ENCODE measurements around the gene UBR4.

Gene UBR4

DNA sequence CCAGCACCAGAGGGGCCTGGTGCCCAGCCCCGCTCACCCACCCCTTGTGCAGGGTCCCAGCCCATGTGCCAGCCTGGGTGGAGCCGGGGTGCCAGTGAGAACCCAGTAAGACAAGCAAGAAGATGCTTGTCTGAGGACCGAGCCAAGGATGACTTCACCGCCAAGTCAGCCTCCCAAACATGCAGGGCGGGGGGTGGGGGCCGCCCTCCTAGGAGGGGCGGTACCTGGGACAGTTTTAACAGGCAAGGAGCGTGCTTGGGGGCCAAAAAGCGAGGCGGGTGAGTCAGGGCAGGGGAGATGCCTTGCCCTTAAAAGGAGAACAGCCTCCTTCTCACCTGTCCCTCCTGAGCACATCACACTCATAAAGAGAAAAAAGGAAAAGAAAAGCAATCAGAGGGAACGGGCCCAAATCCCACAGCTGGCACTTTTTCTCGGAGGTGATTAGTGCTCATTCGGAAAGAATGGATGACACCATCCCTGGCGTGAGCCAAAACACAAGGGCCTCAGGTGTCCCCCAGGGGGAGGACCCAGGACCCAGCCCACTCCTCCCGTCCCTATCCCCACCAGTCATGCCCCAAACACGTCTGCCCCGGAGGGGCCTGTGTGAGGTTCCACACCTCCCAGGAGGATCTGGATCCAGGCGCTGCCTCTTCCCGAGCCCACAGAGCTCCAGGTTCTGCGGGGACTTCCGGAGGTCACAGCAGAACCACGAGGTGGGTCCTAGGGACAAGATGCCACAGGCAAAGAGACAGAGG is 176.0 kb downstream of the UBR4 start:
- TF ChIP-seq, protein P1, sequence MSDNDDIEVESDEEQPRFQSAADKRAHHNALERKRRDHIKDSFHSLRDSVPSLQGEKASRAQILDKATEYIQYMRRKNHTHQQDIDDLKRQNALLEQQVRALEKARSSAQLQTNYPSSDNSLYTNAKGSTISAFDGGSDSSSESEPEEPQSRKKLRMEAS (IDR thresholded peaks at IDR 0.05) = no peak
- TF ChIP-seq TCF12 (IDR thresholded peaks at IDR 0.05; ENCODE audit: low read depth) = peak; percentile 62
- no peak; the same call in 1 of the 2 replicates for TF ChIP-seq ZBTB7A (IDR thresholded peaks at IDR 0.05; ENCODE audit: low read depth)
- TF ChIP-seq TEAD4 (IDR thresholded peaks at IDR 0.05) = peak; percentile 59; the same call in 1 of the 2 replicates
- no peak for TF ChIP-seq CREB1 (IDR thresholded peaks at IDR 0.05; ENCODE audit: low read depth)
- TF ChIP-seq YY1 (IDR thresholded peaks at IDR 0.05; ENCODE audit: low read depth) = no peak
- TF ChIP-seq EP300 (IDR thresholded peaks at IDR 0.05; ENCODE audit: borderline replicate concordance) = peak; percentile 57; the same call in 1 of the 2 replicates
- TF ChIP-seq TAF1 (IDR thresholded peaks at IDR 0.05; ENCODE audit: low read depth) = no peak
- TF ChIP-seq RAD21 (IDR thresholded peaks at IDR 0.05; ENCODE audit: low read depth) = no peak
- peak; percentile 14; the same call in 1 of the 2 replicates for TF ChIP-seq FOXM1 (IDR thresholded peaks at IDR 0.05; ENCODE audit: borderline replicate concordance, low read depth)
- no peak for TF ChIP-seq CEBPB (IDR thresholded peaks at IDR 0.05)
- TF ChIP-seq EGR1 (IDR thresholded peaks at IDR 0.05) = no peak
- no peak for TF ChIP-seq REST (IDR thresholded peaks at IDR 0.05; ENCODE audit: low read depth)
- TF ChIP-seq NFIC (IDR thresholded peaks at IDR 0.05) = peak; percentile 52
- no peak for TF ChIP-seq USF1 (IDR thresholded peaks at IDR 0.05)

- TF ChIP-seq TEAD4 (IDR thresholded peaks at IDR 0.05) (no peak), FOXM1 (IDR thresholded peaks at IDR 0.05; ENCODE audit: borderline replicate concordance, low read depth) (no peak), EP300 (IDR thresholded peaks at IDR 0.05; ENCODE audit: borderline replicate concordance) (no peak), YY1 (IDR thresholded peaks at IDR 0.05; ENCODE audit: low read depth) (no peak), NFIC (IDR thresholded peaks at IDR 0.05) (no peak), ZBTB7A (IDR thresholded peaks at IDR 0.05; ENCODE audit: low read depth) (no peak), USF1 (IDR thresholded peaks at IDR 0.05) (no peak), CEBPB (IDR thresholded peaks at IDR 0.05) (no peak), CREB1 (IDR thresholded peaks at IDR 0.05; ENCODE audit: low read depth) (no peak), REST (IDR thresholded peaks at IDR 0.05; ENCODE audit: low read depth) (no peak), TAF1 (IDR thresholded peaks at IDR 0.05; ENCODE audit: low read depth) (no peak), EGR1 (IDR thresholded peaks at IDR 0.05) (no peak), RAD21 (IDR thresholded peaks at IDR 0.05; ENCODE audit: low read depth) (no peak), TCF12 (IDR thresholded peaks at IDR 0.05; ENCODE audit: low read depth) (no peak)
- TF ChIP-seq, protein P1 (IDR thresholded peaks at IDR 0.05) = no peak
Measured at GRCh38 chr1:19033515-19033839, 176.6 kb downstream of the UBR4 start.

DNA sequence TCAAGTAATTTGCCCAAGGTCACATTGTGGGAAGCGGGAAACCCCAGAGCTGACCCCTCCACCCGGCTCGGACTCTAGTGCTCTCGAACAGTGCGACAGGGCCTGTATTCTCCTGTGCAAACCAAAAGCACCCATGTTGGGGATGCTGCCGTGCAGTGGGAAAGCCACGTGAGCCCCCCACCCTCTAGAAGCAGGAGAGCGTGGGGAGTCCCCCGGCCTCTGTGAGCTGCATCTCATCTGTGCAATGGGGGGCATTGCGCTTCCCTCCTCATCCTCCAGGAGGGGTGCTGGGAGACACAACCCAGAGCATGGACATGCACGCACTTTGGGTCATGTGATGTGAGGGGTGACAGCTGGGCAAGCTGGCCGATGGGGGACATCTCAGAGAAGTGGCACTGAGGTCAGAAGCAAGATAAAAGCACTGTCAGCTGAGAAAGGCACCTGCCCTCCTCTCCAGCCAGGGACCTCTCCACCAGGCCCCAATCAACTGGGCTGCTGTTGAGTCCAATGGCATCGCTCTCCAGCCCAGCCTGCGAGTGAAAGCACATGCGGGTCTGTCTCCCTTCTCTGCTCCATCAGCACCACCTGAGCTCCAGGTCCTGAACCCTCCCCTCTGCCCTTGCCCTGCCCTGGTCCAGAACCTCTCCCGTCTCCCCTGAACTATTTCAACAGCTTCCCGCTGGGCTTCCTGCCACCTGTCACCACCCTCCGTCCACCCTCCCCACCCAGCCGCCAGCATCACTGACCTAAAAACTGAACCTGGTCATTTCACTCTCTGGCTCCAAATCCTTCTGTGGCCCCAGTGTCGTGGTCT is 177.2 kb downstream of the UBR4 start:
- no peak for TF ChIP-seq FOXM1 (IDR thresholded peaks at IDR 0.05; ENCODE audit: borderline replicate concordance, low read depth)

- TF ChIP-seq EGR1 (IDR thresholded peaks at IDR 0.05) (no peak), CREB1 (IDR thresholded peaks at IDR 0.05; ENCODE audit: low read depth) (no peak), RAD21 (IDR thresholded peaks at IDR 0.05; ENCODE audit: low read depth) (no peak), FOXM1 (IDR thresholded peaks at IDR 0.05; ENCODE audit: borderline replicate concordance, low read depth) (no peak), TCF12 (IDR thresholded peaks at IDR 0.05; ENCODE audit: low read depth) (no peak), ZBTB7A (IDR thresholded peaks at IDR 0.05; ENCODE audit: low read depth) (no peak), USF1 (IDR thresholded peaks at IDR 0.05) (no peak), TAF1 (IDR thresholded peaks at IDR 0.05; ENCODE audit: low read depth) (no peak), YY1 (IDR thresholded peaks at IDR 0.05; ENCODE audit: low read depth) (no peak), EP300 (IDR thresholded peaks at IDR 0.05; ENCODE audit: borderline replicate concordance) (no peak), REST (IDR thresholded peaks at IDR 0.05; ENCODE audit: low read depth) (no peak)
- TF ChIP-seq, protein P1 (IDR thresholded peaks at IDR 0.05) = no peak
Measured at GRCh38 chr1:19032413-19032695, 177.7 kb downstream of the UBR4 start.
